Stimulated activated CD4-positive, alpha-beta T cell treated with anti-CD3 and anti-CD28 coated beads, Interleukin-2, amount 100 ng/mL, for 24 hours (primary cell): ENCODE measurements around the gene PARVB.
"Not testable (repeated sequence)": the region's sequence is repeated elsewhere in the genome, so short reads cannot be mapped to it uniquely, and the experiment has no call there.

Experiments used
- DNase-seq, 2 donors: peaks; one replicate each; pipeline ENCODE4 v3.0.0-alpha.2; 2020

Gene PARVB

DNA sequence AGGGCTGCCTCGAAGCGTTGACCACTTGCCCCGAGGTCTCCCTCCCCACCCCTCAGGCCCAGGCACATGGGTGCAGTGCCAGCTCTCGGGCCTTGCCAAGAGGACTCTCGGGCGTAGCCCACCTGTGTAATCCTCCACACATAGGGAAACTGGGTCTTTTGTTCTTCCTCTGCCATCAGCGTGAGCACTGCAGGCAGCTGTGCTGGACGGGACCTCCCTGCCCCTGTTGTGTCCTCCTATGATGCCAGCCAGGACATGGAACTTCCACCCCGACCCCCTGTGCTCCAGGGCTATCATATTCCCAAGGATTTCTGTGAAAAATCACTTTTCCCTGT is 66.4 kb downstream of the PARVB start:
- no peak for DNase-seq

DNA sequence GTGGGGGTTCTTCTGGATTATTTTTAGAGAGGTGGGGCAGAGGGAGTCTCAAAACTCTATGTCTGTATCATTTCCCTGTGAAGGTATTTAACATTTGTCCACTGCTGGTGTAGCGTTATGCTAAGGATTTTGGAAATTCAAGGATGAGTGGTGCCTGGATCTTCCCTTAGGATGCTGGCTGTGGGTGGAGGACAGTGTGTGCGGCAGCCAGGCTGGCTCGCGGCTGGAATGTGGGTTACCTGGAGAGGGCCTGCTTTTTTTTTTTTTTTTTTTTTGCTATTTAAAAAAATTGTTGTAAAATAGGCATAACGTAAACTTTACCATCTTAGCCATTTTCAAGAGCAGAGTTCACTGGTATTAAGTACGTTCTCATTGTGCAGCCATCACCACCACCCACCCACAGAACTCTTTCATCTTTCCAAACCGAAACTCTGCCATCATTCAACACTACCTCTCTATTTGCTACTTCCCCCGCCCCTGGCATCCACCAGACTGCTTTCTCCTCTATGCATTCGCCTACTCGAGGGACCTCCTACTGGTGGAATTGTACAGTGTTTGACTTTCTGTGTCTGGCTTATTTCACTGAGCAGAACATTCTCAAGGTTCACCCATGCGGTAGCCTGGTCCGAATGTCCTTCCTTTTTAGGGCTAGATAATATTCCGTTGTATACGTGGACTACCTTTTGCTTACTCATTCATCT is 67.1 kb downstream of the PARVB start:
- DNase-seq, result peak; percentile 37 to 45

DNA sequence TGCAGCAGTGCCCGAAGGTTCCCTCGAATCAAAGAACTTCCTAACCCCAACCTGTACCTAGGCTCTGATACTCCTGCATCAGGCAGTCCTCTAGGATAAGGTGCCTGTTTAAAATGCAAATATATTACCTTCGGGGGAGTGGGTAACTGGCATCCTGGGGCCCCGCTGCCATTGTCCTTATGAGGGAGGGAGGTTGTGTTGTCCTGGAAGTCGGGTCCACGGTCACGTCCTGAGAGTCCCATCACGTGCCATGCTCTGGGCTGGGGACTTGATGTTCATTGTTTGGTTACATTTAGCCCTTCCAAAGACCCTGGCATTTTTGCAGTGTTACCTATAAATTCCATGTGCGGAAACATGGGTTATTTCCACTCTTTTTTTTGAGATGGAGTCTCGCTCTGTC is 67.6 kb downstream of the PARVB start:
- DNase-seq, result no peak

DNA sequence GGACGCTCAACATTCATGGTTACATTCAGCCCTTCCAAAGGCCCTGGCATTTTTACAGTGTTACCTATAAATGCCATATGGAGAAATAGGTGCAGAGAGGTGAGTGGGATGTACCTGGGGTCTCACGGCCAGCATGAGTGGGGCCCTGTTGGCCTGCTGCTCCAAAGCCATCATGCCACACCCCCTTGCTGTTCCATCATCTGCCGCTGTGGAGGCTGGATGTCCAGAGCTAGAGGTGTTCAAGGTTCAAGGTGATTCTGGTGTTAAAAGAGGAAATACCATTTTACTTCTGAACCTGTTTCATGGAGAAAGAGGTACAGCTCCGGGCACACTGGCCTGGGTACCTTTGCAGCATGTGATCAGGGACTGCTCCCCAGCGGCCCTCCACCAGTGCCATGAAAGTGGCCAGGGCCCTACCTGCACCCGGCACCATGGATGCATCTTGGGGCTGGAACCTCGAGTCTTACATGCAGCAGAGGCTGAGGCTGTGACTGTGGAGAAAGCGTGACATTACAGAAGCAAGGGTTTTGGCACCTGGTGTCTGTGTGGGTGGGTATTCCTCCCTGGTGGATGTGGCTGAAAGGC is 68.6 kb downstream of the PARVB start:
- no peak for DNase-seq

- DNase-seq, result no peak
These were observed 69.7 kb downstream of the PARVB start for GRCh38 chr22:44093791-44094190.

DNA sequence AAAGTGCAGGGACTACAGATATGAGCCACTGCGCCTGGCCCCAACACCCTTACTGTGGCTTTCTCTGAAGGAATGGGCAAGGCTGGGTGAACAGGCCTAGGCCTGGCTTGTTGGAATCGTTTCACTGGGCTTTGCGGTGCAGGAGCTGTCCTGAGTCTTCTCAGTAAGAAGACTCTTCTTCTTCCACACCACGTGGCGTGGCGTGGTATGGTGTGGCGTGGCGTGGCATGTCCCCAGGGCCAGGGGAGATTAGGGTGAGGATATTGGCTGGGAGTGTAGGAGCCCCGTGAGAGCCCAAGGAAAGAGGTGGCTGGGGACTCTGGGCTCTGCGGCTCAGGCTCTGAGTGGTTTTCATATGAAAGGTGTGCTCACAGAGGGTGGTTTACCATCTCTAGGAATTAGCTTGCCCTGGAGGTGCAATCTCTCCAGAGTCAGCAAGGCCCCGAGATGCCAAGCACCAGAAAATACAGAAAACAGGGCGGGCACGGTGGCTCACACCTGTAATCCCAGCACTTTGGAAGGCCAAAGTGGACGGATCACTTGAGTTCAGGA is 70.7 kb downstream of the PARVB start:
- DNase-seq, result no peak

GRCh38 chr22:44096736-44097135 is 72.6 kb downstream of the PARVB start:
- no peak for DNase-seq

- no peak for DNase-seq
These were observed 73.3 kb downstream of the PARVB start for GRCh38 chr22:44097263-44098020.

DNA sequence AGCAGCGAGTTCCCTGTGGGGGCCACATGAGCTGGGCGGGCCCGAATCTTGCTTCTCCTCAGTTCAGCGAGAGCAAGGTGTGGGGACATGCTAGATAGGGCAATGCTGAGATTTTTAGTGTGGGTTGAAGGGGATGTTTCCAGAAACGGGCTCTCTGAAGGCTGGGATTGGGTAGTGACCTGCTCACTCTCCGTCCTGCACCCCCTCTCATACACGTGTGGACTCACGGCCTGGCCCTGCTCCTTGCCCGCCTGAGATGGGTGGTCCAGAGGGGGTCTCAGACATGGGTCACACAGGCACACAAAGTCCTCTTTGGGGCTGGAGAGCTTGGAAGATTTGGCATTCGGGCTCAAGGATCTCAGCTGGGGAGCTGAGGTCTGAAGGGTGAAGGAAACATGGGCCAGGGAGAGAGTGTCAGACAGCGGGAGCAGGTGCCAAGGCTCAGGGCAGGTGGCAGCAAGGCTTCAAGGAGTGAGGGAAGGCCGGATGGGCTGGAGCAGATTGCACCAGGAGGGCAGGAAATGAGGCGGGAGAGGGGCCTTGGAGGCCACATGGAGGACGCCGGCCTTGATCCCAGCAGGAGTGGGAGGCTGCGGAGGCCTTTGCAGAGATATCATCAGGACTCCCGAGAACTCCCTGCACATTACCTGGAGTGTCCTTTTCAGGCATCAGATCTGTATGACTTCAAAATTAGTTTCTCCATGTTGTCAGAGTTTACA is 74.1 kb downstream of the PARVB start:
- no peak for DNase-seq

DNA sequence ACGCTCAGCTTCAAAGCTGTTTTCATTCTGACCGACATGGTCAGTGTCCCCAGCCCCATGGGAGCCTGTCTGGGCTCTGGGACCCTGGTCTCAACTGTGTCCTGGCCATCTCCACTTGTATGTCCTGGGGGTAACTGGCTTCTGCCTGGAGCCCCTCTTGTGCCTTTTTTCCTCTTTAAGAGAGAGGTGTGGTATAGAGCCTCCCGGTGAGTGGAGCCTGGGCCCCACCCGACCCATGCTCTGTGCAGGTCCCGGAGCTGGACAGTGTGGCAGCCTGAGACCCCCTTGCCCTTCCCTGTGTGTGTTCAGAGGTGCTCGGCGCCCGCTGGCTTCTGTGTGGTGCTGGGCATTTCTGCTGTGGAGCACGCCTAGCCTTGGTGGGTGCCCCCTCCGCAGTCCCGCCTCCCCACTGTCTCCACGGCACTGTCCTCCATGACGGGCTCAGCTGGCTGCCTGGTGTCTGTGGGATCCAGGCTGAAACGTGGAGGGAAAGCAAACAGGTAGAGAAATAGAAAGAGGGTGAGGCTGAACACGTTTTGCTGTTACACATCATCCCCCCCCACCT is 74.9 kb downstream of the PARVB start:
- no peak for DNase-seq

DNA sequence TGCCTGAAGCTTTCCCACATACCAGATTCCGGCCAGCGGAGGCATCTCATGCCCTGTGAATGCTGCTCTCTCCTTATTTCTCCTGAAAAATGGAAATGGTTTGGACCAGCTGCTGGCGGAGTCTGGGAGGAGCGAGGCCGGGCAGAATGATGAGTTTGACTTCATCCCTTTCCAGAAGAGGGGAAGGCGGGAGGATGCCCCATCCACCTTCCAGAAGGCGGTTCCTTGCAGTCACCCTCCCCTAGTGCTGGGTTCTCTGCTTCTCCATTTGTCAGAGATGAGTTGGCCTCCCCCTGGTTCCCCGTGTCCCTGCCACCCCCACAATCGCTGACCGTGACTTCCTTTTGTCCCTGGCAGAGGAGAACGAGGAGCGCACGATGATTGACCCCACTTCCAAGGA is 75.6 kb downstream of the PARVB start:
- DNase-seq, result no peak

DNA sequence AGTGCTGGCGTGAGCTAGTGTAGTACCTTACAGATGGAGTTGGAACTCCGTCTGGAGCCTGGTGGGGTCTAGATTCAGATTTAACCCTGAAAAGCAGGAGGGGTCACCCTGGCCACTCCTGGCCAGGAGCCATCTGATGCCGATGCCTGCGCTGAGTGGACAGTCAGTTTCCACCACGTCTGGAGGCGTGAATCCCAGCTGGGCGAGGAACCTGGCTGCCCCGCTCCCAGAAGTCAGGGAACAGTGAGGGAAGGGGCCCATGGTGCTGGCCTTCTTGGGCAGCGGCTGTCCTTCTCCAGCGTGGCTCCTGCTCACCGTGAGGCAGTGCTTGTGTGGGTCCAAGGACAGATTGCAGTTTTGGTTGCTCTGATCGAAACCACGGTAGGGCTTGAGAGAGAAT is 76.3 kb downstream of the PARVB start:
- DNase-seq, result no peak

- DNase-seq, result no peak
These were observed 78.0 kb downstream of the PARVB start for GRCh38 chr22:44102121-44102520.

DNA sequence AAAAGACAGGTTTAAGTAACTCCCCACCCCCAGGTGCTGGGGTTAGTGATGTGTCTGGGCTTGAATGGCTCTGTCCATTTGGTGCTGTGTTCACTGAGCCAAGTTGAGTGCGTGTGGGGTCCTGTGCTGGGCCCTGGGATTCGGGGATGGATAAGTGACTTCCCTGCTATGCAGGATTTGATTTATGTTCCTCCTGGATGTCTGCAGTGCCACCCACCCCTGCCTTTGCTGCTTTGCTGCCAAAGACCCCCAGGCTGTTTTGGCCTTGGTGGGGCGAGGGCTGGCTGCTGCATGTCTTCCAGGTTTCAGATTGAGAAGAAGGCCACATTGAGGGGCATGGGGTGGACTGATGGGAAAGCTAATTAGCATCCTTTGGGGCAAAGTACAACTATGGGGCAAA is 78.8 kb downstream of the PARVB start:
- DNase-seq, result no peak

DNA sequence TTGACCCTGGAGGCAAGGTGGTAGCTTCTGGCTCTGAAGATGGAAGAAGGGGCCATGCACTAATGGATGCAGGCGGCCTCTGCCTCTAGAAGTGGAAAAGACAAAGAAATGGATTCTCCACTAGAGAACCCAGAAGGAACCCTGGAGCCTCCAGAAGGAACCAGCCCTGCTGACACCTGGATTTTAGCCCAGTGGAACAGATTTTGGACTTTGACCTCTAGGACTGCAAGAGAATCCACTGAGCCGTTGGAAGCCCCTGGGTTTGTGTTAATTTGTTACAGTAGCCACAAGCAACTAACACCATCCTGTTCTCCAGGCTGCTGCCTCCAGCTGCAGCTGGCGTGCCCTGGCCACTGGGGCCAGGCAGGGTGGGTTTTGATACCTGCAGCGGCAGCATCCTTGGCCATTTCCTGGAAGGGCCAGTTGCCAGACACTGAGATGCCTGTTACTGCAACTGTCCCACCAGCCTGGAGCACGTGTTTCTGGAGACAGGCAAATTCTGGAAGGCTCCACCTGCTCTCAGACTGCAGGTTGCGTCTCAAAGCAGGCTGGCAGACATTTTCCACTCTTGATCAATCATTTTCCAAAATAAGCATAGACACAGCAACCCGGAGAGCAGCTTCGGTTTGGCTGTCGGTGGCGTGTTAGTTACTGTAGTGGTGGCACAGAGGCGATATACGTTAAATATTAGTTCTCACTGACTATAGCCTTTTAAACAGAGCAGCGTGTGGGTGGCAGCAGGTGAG is 79.8 kb downstream of the PARVB start:
- DNase-seq, result no peak

DNA sequence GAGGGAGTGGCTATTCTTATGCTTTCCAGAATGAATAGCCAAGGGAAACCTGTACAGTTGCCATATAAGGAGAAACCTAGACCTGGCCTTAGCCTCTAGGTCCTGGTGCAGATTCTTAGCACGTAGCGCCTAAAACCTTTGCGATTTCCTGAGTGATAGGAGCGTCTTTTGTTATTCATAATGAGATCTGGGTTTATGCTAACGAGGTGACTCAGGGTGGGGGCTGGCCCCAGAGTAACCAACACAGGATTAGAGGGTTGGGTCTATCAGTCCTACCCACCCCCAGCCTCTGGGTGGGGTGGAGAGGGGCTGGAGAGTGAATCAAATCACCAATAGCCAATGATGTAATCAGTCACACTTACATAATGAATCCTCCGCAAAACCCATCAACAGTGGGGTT is 83.2 kb downstream of the PARVB start:
- DNase-seq, result peak in 1 of 2 donors; percentile 6

DNA sequence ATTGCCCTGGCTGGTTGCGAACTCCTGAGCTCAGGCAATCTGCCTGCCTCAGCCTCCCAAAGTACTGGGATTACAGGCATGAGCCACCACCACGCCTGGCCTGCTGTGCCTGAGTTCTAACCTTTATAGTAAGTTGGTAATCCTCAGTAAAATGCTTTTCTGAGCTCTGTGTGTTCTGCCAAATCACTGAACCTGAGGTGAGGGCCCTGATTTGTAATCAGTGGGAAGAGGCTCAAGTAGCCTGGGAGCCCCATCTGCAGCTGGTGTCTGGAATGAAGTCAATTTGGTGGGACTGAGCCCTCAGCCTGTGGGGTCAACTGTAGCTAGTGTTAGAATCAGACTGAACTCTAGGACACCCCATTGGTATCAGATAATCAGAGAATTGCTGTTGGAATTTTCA is 84.0 kb downstream of the PARVB start:
- DNase-seq, result no peak

GRCh38 chr22:44108806-44109385 is 84.8 kb downstream of the PARVB start:
- no peak for DNase-seq

- DNase-seq, result no peak
These were observed 85.3 kb downstream of the PARVB start for GRCh38 chr22:44109416-44109815.

DNA sequence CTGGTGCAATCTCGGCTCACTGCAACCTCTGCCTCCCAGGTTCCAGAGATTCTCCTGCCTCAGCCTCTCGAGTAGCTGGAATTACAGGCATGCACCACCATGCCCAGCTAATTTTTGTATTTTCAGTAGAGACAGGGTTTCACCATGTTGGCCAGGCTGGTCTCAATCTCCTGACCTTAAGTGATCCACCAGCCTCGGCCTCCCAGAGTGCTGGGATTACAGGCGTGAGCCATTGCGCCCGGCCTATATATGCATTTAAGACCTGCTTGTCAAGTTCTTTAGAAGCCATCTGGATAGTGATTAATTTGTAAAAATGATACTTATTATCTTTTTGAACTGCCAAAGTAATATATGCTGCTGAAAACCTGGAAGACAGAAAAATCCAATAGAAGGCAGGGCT is 86.6 kb downstream of the PARVB start:
- not testable (repeated sequence) for DNase-seq

DNA sequence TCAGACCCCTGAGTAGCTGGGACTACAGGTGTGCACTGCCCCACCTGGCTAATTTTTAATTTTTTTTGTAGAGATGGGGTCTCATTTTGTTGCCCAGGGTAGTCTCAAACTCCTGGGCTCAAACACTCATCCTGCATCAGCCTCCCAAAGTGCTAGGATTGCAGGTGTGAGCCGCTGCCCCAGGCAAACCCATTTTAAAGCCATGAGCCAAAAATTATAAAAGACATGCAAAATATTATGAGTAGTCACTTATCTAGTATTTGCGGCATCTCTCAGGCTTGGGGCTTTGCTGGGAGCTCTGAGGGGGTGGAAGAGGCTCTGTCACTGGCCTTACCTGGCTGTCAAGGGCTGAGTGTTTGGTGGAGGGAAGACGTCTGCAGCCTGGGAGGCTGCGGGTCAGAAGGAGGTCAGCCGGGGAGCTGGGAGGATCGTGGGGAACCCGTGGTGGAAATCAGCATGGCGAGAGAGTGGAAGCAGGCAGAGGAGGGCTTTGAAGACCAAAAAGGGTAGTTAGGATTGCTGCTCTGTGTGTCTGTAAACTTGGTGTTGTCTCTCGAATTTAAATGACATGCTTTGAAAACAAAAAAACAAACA is 87.6 kb downstream of the PARVB start:
- no peak for DNase-seq

GRCh38 chr22:44112191-44112590 is 88.1 kb downstream of the PARVB start:
- DNase-seq, result no peak
